Measurements from ENCODE around the gene LMO4. TPM values are rescaled to one million over a fixed set of nuclear protein-coding genes. Genes with fewer than 3 reads are reported as not detected.
A peak's percentile ranks its signal among the peaks of the same experiment; 100 is the strongest.

LMO4 gene
- polyA plus RNA-seq, 2 of the 4 experiments (the other 2 are of a cell fraction): 54.7 to 68.9 TPM

DNA sequence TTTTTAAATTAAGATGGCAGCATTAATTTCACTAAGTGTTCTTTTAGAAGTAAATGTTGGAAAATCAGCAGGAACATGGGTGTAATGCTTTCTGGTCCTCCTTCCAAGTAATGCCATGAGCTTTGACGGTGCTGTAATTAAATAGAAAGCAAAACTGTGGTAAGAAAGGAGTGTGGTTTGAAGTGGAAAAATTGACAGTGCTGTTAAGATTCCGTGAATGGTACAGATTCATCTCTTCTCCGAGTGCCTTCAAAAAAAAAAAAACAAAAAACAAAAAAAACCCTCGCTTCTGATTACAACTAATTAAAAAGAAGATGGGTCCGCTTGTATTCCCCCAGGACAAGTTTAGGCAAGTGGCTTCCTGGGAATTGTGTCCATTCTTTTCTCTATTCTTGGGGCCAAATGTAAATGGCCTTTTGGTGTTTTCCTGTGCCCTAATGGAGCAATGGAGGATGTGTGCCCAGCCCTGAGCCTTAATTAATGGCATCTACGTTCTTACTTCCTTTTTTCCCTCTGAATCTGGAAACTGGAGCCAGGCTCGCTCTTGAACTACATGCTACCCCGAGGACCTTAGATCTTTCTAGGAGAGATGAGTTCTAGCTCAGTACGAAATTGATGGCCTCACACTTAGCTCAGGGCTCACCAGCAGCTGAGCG, 5.1 kb downstream of the LMO4 start:
- H3K4me2 ChIP-seq: peak overlapping the region; percentile 80
- no peak for DNase-seq (ENCODE audit: low read depth in 1 of 2, low spot score in 1 of 2)
- TF ChIP-seq RFX5 (IDR thresholded peaks at IDR 0.05) (no peak), ESRRA (IDR thresholded peaks at IDR 0.05; ENCODE audit: borderline replicate concordance, low read length) (no peak), CBX2 (IDR thresholded peaks at IDR 0.05; ENCODE audit: borderline replicate concordance, low read depth) (no peak), EHF (CRISPR knock-in tag; IDR thresholded peaks at IDR 0.05) (no peak)
- TF ChIP-seq, protein P1, sequence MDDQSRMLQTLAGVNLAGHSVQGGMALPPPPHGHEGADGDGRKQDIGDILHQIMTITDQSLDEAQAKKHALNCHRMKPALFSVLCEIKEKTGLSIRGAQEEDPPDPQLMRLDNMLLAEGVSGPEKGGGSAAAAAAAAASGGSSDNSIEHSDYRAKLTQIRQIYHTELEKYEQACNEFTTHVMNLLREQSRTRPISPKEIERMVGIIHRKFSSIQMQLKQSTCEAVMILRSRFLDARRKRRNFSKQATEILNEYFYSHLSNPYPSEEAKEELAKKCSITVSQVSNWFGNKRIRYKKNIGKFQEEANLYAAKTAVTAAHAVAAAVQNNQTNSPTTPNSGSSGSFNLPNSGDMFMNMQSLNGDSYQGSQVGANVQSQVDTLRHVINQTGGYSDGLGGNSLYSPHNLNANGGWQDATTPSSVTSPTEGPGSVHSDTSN (IDR thresholded peaks at IDR 0.05): no peak
- TF ChIP-seq, protein P2, sequence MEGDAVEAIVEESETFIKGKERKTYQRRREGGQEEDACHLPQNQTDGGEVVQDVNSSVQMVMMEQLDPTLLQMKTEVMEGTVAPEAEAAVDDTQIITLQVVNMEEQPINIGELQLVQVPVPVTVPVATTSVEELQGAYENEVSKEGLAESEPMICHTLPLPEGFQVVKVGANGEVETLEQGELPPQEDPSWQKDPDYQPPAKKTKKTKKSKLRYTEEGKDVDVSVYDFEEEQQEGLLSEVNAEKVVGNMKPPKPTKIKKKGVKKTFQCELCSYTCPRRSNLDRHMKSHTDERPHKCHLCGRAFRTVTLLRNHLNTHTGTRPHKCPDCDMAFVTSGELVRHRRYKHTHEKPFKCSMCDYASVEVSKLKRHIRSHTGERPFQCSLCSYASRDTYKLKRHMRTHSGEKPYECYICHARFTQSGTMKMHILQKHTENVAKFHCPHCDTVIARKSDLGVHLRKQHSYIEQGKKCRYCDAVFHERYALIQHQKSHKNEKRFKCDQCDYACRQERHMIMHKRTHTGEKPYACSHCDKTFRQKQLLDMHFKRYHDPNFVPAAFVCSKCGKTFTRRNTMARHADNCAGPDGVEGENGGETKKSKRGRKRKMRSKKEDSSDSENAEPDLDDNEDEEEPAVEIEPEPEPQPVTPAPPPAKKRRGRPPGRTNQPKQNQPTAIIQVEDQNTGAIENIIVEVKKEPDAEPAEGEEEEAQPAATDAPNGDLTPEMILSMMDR (IDR thresholded peaks at IDR 0.05): no peak
- TF ChIP-seq, protein P3, sequence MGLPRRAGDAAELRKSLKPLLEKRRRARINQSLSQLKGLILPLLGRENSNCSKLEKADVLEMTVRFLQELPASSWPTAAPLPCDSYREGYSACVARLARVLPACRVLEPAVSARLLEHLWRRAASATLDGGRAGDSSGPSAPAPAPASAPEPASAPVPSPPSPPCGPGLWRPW (IDR thresholded peaks at IDR 0.05): no peak
- TF ChIP-seq, protein P4, sequence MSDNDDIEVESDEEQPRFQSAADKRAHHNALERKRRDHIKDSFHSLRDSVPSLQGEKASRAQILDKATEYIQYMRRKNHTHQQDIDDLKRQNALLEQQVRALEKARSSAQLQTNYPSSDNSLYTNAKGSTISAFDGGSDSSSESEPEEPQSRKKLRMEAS (IDR thresholded peaks at IDR 0.05): no peak
- 89% methylated on average over 10 of the region's 10 CpGs for WGBS (ENCODE audit: missing lambda C conversion rate)
- H3K27ac ChIP-seq: no peak overlapping the region; a peak in 1 of 6 replicates
- CTCF ChIA-PET: interaction anchor here (0.8 to 1.4 kb wide), 2 partner anchors 41 to 620 kb away, joined by 3 to 6 read pairs; no protein-coding TSS in a partner anchor
- FAIRE-seq: no peak
- no peak overlapping the region for H3K4me3 ChIP-seq
- POLR2A ChIA-PET: no interaction called here
- no peaks in the 10 kb centered on the region for H3K9me3 ChIP-seq
- peaks cover 41% of the 10 kb centered on the region for H3K4me1 ChIP-seq
- no peak for ATAC-seq

- FAIRE-seq (no peak), DNase-seq (ENCODE audit: low read depth in 1 of 2, low spot score in 1 of 2) (no peak), ATAC-seq (no peak)
- Histone ChIP-seq H3K4me2 (peak overlapping the region; percentile 80), H3K9me3 (no peaks in the 10 kb centered on the region), H3K4me3 (peak overlapping the region; percentile 52), H3K4me1 (peaks cover 42% of the 10 kb centered on the region), H3K27ac (peak overlapping the region; percentile 78 to 99)
- POLR2A ChIA-PET: no interaction called here
- CTCF ChIA-PET: interaction anchor here (0.8 to 1.7 kb wide), 4 partner anchors 9 to 619 kb away, joined by 3 to 9 read pairs (median 4); no protein-coding TSS in a partner anchor
- TF ChIP-seq, protein P4 (IDR thresholded peaks at IDR 0.05): no peak
- no peak for TF ChIP-seq RARB (CRISPR knock-in tag; IDR thresholded peaks at IDR 0.05)
- TF ChIP-seq TP53 (CRISPR knock-in tag; IDR thresholded peaks at IDR 0.05): no peak
- no peak for TF ChIP-seq MYC (IDR thresholded peaks at IDR 0.05; ENCODE audit: borderline replicate concordance, low read length)
- TF ChIP-seq POLR2AphosphoS2 (conservative IDR thresholded peaks at IDR 0.05; ENCODE audit: low read length): no peak
- no peak for TF ChIP-seq HOXB13 (CRISPR knock-in tag; IDR thresholded peaks at IDR 0.05; ENCODE audit: low read depth)
- no peak for TF ChIP-seq FOXS1 (CRISPR knock-in tag; IDR thresholded peaks at IDR 0.05)
- no peak for TF ChIP-seq ZNF302 (CRISPR knock-in tag; IDR thresholded peaks at IDR 0.05)
- TF ChIP-seq EHMT2 (IDR thresholded peaks at IDR 0.05; ENCODE audit: low read depth): no peak
- TF ChIP-seq ZSCAN20 (CRISPR knock-in tag; IDR thresholded peaks at IDR 0.05): no peak
- TF ChIP-seq ZFP36 (IDR thresholded peaks at IDR 0.05; ENCODE audit: borderline replicate concordance, partially characterized antibody): no peak
- no peak for TF ChIP-seq SREBF2 (IDR thresholded peaks at IDR 0.05)
- TF ChIP-seq CHD2 (IDR thresholded peaks at IDR 0.05; ENCODE audit: low read length, partially characterized antibody): no peak
- no peak for TF ChIP-seq CHD4 (IDR thresholded peaks at IDR 0.05; ENCODE audit: borderline replicate concordance)
- no peak for TF ChIP-seq ZC3H11A (IDR thresholded peaks at IDR 0.05)
- no peak for TF ChIP-seq SMC3 (IDR thresholded peaks at IDR 0.05)
- WGBS (ENCODE audit: missing lambda C conversion rate): 73% methylated on average over 25 of the region's 28 CpGs
Observed at GRCh38 chr1:87334351-87335174, 5.9 kb downstream of the LMO4 start.

Data from A549 (cell line).